ENCODE results near the gene S100A2.
"Not testable (repeated sequence)": the region's sequence is repeated elsewhere in the genome, so short reads cannot be mapped to it uniquely, and the experiment has no call there.

S100A2 gene

DNA sequence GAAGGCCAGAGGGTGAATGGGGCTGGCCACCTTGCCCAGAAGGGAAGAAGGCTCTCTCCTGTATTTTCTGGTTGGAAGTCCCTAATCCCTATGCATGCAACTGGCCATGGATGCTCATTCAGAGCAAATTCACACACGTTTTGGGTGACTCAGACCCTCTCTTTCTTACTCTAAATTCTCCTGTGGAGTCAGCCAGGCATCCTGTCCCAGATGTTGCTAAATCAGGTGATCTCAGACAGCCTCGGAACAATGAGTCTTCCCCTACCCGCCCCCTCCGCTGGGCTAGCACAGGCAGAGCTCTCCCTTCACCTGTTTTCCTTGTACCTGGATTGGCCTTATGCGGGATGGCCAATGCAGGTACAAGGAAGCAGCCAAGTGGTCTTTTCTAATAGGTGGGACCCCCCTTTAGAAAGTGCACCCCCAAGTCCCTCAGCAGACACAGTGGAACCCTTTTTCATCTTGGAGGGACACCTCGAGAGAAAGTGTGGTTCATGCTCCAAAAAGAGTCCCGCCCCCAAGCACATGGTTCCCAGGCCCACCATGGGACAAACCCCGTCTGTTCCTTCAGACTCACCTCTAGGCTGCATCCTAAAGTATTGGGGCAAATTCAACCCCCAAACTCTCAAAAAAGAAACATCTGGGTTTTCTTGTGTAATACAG, 38.5 kb downstream of the S100A2 start:
- no peak for DNase-seq

DNA sequence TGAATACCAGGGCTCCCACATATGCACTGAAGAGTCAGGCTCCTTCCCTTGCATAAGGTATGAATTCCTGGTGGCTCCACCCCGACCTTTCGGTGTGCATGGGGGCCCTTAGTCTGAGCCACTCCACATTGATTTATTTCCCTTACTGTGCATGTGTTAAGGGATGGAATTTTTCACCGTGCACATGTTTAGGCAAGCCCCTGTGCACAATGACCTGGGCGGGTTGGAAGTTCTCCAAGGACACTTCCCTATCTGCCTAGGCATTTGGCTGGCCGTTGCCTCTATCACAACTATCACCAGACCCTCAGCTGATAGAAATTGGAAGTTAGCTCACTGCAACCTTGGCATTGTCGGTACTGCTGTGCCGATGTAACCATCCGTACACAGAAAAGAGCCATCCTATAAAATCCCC, 39.5 kb downstream of the S100A2 start:
- no peak for DNase-seq

DNA sequence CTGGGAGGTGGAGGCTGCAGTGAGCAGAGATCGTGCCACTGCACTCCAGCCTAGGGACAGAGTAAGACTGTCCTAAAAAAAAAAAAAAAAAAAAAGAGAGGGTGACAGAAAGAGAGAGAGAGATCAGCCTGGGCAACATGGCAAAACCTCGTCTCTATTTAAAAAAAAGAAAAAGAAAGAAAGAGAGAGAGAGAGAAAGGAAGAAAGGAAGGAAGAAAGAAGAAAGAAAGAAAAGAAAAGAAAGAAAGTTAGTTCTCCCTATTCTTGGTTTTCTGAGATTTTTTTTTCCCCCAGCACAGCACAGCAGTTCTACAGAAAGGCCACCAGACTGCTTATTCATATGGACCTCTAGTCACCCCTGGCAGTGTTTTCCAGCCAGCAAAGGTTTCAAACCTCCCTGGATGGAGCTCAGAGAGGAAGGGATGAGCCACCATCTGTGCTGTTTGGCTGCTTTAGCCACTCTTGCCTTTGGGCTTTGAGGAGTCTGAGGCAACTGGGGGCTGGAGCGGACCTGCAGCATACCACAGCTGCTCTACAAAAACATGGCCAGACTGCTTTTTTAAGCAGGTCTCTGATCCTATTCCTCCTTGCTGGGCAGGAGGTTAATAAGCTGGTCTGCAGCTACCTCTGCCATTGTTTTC, 40.4 kb downstream of the S100A2 start:
- no peak for DNase-seq

DNA sequence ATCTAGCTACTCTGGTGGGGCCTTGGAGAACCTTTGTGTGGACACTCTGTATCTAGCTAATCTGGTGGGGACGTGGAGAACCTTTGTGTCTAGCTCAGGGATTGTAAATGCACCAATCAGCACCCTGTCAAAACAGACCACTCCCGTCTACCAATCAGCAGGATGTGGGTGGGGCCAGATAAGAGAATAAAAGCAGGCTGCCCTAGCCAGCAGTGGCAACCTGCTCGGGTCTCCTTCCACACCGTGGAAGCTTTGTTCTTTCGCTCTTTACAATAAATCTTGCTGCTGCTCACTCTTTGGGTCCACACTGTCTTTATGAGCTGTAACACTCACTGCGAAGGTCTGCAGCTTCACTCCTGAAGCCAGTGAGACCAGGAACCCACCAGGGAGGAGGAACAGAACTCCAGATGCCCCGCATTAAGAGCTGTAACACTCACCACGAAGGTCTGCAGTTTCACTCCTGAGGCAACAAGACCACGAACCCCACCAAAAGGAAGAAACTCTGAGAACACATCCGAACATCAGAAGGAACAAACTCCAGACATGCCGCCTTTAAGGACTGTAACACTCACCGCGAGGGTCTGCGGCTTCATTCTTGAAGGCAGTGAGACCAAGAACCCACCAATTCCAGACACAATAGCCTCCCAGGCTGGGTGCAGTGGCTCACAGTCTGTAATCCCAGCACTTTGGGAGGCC, 43.1 kb downstream of the S100A2 start:
- not testable (repeated sequence) for DNase-seq

DNA sequence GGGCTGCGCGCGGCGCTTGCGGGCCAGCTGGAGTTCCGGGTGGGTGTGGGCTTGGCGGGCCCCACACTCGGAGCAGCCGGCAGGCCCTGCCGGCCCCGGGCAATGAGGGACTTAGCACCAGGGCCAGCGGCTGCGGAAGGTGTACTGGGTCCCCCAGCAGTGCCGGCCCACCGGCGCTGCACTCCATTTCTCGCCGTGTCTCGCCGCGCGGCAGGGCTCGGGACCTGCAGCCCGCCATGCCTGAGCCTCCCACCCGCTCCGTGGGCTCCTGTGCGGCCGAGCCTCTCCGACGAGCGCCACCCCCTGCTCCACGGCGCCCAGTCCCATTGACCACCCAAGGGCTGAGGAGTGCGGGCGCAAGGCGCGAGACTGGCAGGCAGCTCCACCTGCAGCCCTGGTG, 43.8 kb downstream of the S100A2 start:
- DNase-seq = not testable (repeated sequence)

DNA sequence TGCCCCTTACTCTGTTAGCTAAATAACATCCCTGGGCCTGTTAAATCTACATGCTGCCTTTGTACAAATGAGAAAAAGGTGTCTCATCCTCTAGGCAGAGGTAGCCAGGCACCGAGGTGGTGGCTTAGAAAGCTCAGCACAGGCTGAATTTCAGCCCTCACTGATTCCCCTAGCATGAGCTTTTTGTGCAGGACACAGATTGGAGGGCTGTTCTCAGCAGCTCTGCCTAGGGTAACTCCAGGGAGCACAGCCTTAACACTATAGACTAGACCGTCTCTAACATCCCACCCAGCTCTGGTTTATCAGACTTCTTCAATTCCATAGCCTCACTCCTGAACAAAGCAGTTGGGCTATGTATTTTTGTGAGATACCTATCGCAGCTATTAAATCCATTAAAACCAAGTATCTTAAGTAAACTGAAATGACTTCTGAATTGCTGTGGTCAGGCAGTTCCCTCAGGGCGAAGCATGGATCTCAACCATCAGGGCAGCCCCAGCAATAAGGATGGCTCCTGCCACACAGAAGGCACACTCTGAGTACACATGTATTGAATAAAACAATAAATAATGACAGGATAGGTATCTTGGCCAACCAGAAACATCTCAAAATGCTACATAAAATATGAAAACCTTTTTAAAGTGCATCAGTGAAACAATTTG, 44.7 kb downstream of the S100A2 start:
- no peak for DNase-seq

DNA sequence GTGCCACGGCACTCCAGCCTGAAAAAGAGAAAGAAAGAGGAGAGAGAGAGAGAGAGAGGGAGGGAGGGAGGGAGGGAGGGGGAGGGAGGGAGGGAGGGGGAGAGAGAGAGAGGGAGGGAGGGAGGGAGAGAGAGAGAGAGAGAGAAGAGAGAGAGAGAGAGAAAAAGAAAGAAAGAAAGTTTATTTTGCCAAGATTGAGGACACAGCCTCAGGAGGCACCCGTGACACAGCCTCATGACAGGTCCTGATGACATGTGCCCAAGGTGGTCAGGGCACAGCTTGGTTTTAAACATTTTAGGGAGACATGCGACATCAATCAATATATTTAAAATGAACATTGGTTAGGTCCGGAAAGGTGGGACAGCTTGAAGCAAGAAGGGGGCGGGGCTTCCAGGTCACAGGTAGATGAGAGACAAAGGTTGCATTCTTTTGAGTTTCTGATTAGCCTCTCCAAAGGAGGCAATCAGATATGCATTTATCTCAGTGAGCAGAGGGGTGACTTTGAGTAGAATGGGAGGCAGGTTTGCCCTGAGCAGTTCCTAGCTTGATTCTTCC, 45.4 kb downstream of the S100A2 start:
- not testable (repeated sequence) for DNase-seq

DNA sequence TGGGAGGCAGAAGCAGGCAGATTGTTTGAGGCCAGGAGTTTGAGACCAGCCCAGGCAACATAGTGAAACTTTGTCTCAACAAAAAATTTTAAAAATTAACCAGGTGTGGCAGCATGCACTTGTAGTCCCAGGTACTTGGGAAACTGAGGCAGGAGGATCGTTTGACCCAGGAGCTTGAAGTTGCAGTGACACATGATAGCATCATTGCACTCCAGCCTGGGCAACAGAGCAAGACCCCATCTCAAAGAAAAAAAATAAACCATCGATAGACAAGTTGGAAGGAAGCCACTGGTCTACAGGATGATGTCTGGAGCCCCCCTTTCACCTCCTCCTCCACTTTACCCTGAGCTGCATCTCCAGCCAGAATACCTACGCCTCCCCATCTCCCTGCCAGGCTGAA, 46.4 kb downstream of the S100A2 start:
- no peak for DNase-seq

DNA sequence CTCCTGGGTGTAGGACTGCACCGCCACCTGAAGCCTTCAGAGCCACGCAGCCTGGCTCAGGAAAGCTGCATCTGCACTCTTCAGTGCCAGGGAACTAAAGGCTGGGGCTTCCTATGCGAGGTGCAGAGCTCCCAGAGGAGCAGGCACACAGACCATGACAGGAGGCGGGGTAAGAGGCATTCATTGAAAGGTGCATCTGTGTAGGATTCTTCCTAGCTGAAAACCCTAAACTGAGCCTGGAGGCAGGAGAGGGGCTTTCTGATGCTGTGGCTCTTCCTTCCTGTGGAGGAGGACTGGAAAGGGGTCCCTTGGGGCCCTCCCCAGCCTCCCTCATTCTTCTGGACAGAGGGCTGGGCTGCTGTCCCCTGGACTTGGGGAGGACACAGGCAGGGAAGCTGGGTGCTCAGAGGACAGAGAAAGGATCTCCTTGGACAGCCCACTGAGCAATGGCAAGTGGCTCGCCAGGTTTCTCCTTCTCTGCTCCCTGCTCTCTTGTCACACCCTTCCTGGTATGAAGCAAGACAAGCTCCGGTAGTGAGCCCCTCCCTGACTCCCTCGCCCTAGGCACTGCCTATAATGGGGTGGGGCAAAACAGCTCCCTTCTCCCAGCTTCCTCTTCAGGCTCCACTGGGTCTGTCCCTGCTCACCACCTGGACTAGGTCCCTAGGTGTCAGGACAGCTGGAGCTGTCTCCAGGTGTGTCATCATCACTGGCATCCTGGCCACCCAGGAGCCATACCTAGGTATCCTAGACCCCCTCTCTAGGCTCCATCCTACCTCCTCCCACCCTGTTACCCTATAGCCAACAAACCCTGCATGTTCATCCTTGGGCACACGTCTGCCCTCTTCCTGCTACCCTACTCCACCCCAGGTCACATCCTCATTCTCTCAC, 49.9 kb downstream of the S100A2 start:
- no peak for DNase-seq

DNA sequence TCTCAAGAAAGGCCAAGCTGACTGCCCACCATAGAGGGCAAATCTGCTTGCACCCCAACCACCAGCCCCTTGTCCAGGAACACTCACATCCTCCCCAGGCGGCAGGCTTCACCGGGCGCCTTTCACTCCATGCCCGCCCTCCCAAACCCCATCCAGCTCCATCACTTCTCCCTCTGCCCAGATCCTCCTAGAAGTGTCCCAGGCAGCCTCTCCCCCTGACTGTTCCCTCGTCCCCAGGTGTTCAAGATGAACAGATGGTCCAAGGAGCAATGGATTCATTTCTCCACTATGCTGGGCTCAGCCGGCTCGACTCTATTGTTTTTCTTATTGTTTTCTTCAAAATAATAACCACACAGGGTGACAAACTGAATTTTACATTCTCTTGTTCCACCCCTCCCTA, 52.0 kb downstream of the S100A2 start:
- no peak for DNase-seq

DNA sequence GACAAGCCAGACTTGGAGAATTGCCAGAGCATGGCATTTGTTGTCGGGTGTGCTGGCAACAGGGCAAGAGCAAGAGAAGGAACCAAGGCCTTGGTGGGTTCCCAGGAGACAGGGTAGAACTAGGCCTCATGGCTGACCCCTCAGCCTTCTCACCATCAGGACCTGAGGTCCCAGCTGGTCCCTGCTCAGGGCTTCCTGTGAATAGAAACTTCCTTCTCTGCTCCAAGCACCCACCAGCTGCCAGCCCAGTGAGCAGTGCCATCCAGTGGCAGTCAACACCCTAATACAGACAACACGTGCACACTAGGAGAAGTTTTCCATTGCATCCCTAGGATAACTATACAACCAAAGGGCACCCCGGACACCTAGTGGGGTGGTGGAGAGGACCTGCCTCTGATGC, 52.6 kb downstream of the S100A2 start:
- DNase-seq = peak in 1 of 2 experiments; percentile 32

Measured in NCI-H2081 (cell line).